Kidney epithelial cell (primary cell): ENCODE measurements around the gene NOXA1. TPM values are rescaled to one million over a fixed set of nuclear protein-coding genes. Genes with fewer than 3 reads are reported as not detected.

Source experiments
- DNase-seq: peaks from one replicate; pipeline ENCODE4 v3.0.0-alpha.2; 2010; ENCODE audit warnings: low read depth
- H3K27me3 ChIP-seq: 2 replicates; pipeline ENCODE4 v1.6.0; 2011; ENCODE audit warnings: low read length; ENCODE audit not compliant: control insufficient read depth, insufficient read depth
- H3K36me3 ChIP-seq: 2 replicates; pipeline ENCODE4 v1.5.1; 2011; ENCODE audit warnings: low read length; ENCODE audit not compliant: control insufficient read depth, insufficient read depth
- H3K4me3 ChIP-seq: 2 replicates; pipeline ENCODE4 v1.5.1; 2011; ENCODE audit warnings: low read depth, mild to moderate bottlenecking, control low read depth, low read length
- total RNA-seq: library from RNA; depleted of rRNA; stranded (reverse); fragments of >200 nt; gene quantifications from 2 replicates; pipeline ENCODE4 v1.2.3, GENCODE V29; 2015
- TF ChIP-seq, protein P1 (sequence below): IDR thresholded peaks from 2 replicates; pipeline ENCODE4 v1.5.1; 2011; ENCODE audit warnings: mild to moderate bottlenecking, moderate library complexity, low read length, control low read depth, inconsistent platforms; ENCODE audit not compliant: insufficient read depth, poor library complexity, severe bottlenecking

The NOXA1 gene
- total RNA-seq, 1 donor from 2014 or later, result 0.84 TPM

DNA sequence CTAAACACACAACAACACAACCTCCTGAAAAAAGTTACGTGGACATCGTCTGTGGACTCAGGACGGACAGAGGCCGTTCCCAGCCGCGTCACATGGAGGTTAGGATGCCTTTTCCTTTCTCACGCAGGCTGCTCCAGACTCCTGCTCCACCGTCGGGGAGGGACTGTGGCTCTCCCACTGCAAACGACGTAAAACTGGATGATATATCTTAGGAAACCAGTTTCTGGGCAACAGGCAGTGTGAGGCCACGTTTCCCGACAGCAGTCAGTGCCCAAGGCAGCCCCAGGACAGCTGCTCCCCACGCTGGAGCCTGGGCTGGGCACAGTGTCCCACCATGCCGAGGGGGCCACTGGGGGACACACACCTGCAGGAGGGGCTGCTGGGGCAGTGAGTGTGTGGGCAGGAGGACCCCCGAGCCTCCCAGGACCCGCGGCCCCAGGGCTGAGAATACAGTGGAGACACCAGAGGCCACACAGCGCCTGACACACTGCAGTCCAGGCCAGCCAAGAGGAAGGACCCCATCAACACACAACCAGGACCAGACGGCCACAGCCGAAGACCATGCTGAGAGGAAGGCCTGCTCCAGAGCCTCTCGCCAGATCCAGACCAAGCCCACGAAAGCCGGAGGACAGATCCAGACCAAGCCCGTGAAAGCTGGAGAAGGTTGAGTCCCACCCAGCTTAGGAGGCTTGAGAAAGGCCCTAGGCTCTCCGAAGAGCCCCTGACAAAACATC lies 26.4 kb upstream of the NOXA1 start:
- no peaks in the 10 kb centered on the region for H3K36me3 ChIP-seq
- H3K4me3 ChIP-seq, result no peak overlapping the region
- no peaks in the 10 kb centered on the region for H3K27me3 ChIP-seq
- TF ChIP-seq, protein P1, sequence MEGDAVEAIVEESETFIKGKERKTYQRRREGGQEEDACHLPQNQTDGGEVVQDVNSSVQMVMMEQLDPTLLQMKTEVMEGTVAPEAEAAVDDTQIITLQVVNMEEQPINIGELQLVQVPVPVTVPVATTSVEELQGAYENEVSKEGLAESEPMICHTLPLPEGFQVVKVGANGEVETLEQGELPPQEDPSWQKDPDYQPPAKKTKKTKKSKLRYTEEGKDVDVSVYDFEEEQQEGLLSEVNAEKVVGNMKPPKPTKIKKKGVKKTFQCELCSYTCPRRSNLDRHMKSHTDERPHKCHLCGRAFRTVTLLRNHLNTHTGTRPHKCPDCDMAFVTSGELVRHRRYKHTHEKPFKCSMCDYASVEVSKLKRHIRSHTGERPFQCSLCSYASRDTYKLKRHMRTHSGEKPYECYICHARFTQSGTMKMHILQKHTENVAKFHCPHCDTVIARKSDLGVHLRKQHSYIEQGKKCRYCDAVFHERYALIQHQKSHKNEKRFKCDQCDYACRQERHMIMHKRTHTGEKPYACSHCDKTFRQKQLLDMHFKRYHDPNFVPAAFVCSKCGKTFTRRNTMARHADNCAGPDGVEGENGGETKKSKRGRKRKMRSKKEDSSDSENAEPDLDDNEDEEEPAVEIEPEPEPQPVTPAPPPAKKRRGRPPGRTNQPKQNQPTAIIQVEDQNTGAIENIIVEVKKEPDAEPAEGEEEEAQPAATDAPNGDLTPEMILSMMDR, result no peak
- no peak for DNase-seq

DNA sequence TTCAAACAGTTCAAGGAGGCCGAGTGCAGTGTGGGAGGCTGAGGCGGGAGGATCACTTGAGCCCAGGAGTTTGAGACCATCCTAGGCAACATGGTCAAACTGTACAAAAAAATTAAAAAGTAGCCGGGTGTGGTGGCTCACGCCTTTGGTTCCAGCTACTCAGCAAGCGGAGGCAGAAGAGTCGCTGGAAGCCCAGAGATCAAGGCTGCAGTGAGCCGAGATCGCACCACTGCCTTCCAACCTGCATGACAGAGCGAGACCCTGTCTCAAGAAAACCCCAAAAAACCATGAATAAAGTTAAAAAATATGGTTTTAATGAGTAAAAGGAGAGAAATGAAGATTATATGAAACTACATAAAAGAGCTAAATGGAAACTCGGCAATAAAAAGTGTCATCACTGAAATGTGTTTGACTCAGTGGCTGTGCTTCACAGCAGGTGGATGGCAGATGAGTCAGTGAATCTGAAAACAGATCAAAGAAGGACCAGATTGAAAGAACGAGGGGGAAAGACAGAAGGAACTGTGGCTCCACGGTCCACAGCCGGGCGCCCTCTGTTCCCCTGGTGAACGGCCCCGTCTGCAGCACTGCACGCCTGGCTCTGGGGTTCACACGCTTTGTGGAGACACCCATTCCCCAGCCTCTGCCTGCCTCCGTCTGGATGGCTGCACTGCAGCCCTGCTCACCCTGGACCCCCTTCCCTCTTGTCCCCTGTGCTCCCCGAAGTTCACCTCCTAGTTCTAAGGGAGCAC lies 25.3 kb upstream of the NOXA1 start:
- TF ChIP-seq, protein P1, result no peak
- no peak for DNase-seq
- no peaks in the 10 kb centered on the region for H3K27me3 ChIP-seq
- no peak overlapping the region for H3K4me3 ChIP-seq
- no peaks in the 10 kb centered on the region for H3K36me3 ChIP-seq

DNA sequence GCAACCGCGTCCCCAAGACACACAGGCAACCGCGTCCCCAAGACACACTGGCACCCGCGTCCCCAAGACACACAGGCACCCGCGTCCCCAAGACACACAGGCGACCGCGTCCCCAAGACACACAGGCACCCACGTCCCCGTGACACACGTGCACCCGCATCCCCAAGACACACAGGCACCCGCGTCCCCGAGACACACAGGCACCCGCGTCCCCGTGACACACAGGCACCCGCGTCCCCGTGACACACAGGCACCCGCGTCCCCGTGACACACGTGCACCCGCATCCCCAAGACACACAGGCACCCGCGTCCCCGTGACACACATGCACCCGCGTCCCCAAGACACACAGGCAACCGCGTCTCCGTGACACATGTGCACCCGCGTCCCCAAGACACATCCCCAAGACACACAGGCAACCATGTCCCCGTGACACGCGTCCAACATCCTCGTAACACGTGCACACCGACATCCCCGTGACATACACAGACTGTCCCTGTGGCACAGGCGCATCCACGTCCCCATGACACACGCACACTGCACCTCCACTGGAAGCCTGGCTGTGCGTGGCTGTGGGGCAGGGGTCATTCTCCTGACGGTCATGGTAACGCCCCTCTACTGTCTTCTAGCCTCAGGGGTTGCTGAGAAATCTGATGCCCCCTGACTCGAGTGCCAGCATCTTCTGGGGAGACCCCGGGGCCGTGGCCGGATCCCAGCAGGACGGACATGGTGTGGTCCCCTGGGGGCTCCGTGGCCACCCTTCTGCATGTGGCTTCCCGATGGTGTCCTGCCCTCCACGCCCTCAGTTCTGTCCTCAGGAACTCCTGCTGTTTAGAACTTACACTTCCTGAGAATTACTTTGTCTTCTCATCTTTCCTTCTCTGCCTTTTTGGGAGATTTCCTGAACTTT lies 24.4 kb upstream of the NOXA1 start:
- no peak for DNase-seq
- TF ChIP-seq, protein P1, result no peak
- Histone ChIP-seq H3K27me3 (no peaks in the 10 kb centered on the region), H3K4me3 (no peak overlapping the region), H3K36me3 (no peaks in the 10 kb centered on the region)

DNA sequence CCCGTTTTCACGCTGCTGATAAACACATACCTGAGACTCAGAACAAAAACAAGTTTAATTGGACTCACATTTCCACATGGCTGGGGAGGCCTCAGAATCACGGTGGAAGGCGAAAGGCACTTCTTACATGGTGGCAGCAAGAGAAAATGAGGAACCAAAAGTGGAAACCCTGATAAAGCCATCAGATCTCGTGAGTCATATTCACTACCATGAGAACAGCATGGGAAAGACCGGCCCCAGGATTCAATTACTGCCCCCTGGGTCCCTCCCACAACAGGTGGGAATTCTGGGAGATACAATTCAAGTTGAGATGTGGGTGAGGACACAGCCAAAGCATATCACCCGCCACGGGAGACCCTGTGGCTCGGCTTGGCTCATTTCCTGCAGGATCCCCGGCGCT lies 20.4 kb upstream of the NOXA1 start:
- Histone ChIP-seq H3K36me3 (no peaks in the 10 kb centered on the region), H3K4me3 (no peak overlapping the region), H3K27me3 (peaks cover 13% of the 10 kb centered on the region)
- DNase-seq, result no peak
- TF ChIP-seq, protein P1, result no peak

GRCh38 chr9:137403269-137403668 lies 19.9 kb upstream of the NOXA1 start:
- TF ChIP-seq, protein P1, result no peak
- DNase-seq, result no peak
- Histone ChIP-seq H3K27me3 (peaks cover 15% of the 10 kb centered on the region), H3K4me3 (no peak overlapping the region), H3K36me3 (no peaks in the 10 kb centered on the region)
